Amygdala (tissue), 56 donors: ENCODE results near the gene PIP5KL1.

ENCODE experiments used
- DNase-seq, 56 donors: peaks; one replicate each; lab custom pipeline; 2025; lab: John Stamatoyannopoulos, UW

PIP5KL1 gene, protein sequence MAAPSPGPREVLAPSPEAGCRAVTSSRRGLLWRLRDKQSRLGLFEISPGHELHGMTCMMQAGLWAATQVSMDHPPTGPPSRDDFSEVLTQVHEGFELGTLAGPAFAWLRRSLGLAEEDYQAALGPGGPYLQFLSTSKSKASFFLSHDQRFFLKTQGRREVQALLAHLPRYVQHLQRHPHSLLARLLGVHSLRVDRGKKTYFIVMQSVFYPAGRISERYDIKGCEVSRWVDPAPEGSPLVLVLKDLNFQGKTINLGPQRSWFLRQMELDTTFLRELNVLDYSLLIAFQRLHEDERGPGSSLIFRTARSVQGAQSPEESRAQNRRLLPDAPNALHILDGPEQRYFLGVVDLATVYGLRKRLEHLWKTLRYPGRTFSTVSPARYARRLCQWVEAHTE

DNA sequence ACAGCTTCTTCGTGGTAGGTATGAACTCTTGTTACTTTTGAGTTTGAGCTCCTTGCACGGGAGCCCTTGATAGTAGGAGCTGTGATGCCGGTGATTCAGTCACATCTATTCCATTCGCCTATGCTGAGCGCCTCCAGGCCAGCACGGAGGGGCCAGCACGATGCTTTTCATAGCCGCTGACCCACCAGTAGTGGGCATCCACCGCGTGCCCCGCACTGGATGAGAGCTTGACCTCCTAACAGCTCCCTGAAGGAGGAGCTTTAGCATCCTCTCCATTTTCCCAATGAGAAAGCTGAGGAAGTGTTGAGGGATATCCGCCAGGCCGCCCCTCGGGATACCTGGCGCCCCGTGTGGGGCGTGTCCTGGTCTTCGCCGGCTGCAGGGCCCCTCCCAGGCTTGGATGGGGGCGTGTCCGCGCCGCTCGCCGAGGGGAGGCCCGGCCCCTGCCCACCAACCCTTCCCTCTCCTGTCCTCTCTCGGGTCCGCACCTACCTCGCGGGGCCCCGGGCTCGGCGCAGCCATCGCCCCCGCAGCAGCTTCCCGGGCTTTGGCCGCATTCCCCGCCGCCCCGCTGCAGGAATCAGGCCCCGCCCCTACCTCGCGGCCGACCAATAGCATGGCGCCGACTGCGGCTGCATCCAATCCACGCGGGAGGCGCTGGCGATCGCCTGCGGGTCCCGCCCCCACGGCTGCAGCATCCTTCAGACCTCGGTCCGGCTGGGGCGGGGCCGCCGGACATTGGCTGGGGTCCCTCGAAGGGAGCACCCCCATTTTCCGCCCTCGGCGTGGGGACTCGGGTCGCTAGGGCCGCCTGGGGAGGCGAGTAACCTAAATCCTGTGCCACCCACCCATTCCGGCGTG lies at the start of gene PIP5KL1:
Gene PIP5KL1 (minus strand): TSS at position 547 of the 861 bp plus-strand sequence. CDS start 25 bp downstream, at position 522.
- peak in 55 of 56 donors; percentile 28 to 90 (median 73) for DNase-seq

DNA sequence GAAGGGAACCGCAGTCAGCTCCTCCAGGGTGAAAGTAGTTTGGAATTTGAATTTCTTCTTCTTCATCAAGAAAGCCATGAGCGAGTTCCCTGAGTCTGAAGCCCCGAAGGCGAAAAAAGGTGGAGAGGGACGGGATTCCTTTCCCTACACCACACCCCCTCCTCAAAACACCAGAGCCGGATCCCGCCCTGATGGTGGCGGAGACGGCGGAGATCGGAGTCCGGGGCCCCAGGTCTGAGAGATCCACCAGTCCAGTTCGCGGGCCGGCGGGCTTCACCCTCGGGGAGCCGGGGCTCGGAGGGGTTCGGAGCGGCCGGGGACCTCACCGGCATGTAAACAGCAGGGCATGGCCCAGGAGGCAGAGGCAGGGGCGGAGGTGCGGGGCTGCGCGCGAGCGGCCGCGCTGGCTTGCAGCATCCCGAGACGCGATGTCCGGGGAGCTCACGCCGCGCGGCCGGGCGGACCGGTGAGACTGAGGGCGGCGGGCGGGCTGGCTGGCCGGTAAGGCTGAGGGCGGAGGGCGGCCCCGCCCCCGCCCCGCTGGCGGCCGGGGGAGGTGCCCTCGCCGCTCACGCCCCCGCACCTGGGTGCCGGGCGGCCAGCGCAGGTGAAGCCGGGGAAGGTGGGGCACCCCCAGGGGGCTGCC lies 49.6 kb upstream of the PIP5KL1 start:
- DNase-seq = peak in 5 of 56 donors; percentile 45 to 64 (median 60)

DNA sequence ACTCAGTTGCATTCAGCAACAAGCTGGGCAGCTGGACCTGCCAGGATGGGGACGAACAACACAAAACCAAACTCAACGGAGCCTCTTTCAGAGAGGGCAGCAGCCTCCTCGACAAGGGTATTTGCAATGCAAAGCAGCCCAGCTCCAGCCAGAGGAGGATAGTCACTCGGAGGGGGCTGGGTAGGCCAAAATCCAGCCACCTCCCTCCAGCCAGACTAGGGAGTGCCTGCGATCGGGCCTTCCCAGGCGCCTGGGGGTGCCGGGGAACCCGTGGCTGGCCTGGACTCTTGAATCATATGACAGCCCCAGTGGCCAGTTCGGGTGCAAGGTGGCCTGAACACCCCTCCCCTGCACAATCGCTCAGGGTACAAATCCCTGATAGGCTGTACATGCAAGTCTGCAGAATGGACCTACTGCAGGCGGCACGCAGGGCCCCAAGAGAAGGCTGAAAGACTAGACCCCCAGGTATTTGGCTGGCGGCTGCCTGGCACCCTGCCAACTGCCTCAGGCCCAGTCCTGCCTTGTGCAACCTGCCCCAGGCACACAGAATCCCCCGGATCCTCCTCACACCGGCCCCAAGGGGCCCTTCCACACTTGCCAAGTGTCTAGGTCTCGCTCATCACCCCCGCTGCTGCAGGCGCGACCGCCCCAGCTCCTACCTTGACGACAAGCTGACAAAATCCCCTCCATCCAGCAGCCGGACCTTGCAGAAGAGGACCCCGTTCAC lies 48.9 kb upstream of the PIP5KL1 start:
- DNase-seq = peak in 52 of 56 donors; percentile 60 to 96 (median 82)

DNA sequence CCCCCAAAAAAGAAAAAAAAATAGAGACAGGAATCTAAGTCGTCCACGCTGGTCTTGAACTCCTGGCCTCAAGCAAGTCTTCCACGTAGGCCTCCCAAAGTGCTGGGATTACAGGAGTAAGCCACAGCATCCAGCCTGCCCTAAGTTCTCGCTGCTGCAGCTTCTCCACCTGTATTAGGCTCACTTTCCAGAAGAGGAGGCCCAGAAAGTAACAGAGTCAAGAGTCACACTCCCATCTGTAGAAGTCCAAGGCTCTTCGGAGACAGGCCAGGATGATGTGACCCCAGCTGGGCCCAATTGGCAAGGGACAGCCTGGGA lies 48.4 kb upstream of the PIP5KL1 start:
- no peak for DNase-seq

DNA sequence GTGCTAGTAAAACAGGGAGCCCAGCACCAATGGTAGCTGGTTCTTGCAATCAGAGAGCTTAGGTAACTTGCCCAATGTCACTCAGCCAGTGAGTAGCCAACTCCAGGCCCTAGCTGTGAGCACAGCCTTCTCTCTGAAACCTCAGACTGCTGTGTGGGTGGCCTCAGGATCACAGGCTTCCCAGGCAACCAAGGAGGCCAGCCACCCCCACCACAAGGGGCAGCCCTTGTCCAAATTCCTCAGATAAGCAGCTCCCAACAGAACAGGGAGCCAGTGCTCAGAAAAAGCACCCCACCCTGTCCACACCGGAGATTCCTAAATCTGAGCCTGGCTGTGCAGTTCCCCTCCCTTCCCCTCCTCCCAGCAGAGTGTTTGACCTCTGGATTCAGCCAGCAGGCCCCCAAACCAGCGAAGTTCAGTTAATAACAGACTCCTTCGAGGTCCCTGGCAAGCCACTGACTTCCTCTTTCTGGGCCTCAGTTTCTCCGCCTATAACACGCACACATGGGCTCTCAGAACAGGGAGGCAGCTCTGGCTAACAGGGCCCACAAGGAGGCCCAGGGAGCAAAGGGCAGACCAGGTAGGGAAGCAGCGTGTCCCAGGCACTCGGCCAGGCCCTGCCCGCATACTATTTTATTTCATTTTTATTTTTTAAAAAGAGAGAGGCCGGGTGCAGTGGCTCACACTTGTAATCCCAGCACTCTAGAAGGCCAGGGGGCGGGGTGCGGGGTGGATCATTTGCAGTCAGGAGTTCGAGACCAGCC lies 47.5 kb upstream of the PIP5KL1 start:
- DNase-seq = no peak

DNA sequence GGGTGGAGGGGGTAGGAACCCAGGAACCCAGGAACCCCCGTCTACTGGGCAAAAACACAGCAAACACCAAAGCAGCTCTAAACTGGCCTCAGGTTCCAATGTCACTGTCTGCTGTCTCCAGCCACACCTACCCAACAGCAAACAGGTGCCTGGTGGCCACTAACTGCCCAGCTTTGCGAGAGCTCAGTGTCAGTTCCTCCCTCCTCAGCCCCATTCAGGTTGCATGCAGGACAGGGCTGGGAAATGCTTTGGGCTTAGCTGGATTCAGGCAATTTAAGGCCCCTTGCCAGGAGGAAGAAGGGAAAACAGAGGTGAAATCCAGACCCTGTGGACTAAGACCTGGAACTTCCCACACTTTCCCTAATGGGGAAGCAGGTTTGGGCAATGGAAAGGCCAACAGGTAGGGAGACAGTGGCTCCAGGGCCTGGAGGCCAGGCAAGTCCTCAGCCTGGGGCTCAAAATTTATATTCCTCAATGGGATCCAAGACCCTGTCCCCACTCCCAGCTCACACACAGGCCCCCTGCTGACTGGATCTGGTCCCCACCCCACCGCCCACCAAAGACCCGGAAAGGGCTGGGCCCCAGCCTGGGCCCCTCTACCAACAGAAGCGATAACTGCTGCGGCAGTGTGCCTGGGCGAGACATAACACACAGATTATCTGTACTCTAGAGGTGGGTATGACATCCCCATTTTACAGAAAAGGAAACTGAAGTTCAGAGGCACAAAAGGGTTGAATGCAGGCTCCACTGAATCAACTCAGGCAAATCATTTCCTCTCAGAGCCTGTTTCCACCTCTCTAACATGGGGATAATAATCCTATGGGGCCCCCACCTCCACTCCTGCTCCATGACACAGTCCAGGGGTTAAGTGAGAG lies 46.7 kb upstream of the PIP5KL1 start:
- DNase-seq = no peak

DNA sequence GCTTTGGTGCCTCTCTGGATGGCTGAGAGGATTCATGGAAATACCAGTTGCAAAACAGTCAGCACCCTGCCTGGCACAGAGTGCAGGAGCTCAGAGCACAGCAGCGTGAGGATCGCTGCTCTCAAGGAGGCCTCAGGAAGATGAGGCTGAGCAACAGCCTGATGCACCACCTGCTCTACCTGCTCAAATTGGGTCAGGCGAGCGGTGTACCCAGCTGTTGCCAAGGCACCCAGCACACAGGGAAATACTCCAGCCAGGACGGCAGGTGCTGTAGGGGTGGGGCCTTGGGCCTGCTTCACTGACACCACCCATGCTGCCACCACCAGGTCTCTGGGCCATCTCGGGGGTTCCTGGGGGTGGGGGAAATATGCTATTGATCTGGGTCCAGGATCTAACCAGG lies 45.9 kb upstream of the PIP5KL1 start:
- no peak for DNase-seq

DNA sequence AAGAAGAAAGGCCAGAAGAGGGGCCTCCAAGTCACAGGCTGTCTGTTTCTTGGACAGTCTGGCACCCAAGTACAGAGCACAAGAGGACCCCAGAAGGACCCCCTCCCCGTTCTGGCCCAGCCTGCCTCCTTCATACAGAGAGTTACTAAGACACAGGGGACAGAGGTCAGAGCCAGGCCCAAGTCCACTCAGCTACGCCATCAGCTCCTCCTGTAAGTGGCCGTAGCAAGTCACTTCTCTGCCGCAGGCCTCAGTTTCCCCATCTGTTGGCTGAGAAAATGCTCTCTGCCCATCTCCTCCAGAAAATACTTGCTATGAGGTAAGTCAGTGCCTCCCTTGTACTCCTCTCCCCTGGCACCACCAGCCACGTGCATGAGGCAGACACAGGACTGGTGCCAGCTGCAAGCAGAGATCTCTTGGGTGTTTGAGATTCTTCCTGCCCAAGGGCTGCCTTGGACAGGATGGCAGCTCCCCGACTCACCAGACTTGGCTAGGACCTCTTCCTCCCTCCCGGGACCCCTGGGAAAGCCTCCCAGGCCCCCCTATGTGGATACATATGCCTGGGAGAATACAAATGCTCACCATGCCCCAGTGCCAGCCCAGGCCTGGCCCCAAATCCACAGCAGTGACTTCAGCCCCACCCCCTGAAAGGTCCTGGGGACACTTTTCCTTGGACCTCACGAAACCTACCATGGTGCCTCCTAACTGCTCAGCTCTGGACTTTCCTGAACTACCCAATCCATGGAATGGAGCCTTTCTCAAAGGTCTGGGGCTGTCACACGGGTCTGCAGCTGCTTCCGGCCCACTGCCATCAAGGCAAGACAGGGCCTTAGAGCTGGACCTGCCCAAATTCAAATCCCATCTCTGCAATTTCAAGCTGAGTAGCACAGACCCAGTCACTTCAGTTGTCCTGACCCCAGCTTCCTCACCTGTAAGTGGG lies 45.1 kb upstream of the PIP5KL1 start:
- DNase-seq = peak in 24 of 56 donors; percentile 30 to 75 (median 50)

DNA sequence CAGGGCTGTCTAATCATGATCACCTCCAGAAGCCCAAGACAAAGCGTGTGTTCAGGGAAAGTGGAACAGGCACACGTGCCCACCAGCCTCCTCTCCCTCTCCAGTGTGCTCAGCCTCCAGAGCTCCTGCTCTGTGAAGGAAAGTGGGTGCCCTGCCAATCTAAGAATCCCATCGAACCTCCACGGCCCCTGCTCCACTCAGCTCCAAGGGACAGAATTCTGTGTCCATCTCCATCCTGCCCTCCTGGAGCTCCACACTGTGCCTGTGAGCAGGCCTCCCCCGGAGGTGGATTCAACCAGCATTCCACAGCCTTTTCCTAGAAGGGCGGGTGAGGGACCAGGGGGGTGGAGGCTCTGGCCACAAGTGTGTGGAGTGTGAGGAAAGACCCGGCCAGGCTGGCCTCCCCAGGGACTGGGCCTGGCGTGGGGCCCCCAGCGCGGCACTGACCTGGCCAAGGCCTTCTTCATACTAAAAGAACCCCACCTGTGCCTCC lies 44.2 kb upstream of the PIP5KL1 start:
- DNase-seq = peak in 5 of 56 donors; percentile 46 to 62 (median 49)

DNA sequence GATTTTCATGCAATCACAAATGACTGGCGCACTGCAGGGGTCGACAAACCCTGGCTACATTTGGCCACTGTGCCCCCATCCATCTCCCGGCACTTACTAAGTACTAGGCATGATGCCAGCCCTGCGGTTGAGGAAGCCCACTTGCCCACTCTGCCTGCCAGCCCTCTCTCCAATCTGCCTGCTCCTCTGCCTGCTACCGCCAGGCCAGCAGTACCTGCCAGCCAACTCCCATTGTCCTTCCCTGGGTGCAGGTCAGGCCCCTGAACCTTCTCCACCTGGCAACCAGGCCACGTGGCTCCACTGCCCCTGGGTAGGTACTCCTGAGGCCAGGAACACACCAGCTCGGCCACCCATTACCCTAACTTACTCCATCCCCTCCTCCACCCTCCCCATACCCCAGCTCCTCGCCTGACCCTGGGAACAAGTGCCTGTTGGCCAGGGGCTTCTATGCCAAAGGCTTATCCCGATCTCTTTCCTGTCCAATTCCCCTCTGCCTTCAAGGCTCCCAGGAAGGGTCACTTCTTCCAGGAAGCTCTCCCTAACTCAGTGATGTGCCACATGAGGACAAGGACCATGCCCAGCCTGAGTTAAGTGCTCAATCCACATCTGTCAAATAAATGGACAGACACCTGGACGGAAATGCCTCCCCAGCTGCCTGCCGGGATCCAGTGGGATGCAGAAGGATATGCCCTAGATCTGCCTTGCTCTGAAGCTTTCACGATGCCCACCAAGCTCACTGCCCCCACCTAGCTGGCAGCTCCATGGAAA lies 43.6 kb upstream of the PIP5KL1 start:
- no peak for DNase-seq

DNA sequence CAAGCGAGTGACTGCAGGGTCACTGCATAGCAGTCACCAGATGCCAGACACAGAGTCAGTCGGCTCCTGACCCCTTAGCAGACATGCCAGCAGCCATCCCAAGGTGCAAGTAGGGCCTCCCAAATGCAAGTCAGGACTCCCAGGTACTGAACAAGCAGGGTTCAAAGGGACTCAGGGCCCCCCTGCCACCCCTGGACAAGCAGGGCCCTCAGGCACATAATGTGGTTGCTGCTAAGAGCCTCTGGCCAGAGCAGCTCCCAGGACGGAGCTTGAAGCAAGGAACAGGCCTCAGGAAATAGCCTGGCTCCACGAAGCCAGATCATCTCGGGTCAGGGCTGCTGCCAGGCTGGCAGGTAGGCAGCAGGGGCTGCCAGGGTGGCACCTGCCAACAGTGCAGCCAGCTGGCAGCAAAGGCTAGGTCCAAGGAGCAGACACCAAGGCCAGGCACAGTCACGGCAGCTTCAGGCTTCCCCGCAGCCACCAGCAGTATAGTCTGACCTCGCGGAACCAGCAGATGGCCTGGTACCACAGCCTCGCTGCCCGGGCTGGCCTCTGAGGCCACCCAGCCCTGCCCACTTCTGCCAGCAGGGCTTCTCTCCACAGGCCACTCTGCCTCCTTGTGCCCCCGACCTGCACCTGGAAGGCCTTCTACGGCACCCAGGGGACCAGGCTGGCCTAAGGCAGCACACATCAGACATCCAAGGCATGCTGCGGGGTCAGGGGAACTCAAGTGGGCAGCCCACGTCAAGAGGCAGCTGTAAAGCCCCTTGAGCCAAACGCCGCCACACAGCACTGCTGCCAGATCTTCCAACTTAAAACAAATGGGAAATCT lies 42.8 kb upstream of the PIP5KL1 start:
- DNase-seq = peak in 13 of 56 donors; percentile 38 to 63 (median 49)

DNA sequence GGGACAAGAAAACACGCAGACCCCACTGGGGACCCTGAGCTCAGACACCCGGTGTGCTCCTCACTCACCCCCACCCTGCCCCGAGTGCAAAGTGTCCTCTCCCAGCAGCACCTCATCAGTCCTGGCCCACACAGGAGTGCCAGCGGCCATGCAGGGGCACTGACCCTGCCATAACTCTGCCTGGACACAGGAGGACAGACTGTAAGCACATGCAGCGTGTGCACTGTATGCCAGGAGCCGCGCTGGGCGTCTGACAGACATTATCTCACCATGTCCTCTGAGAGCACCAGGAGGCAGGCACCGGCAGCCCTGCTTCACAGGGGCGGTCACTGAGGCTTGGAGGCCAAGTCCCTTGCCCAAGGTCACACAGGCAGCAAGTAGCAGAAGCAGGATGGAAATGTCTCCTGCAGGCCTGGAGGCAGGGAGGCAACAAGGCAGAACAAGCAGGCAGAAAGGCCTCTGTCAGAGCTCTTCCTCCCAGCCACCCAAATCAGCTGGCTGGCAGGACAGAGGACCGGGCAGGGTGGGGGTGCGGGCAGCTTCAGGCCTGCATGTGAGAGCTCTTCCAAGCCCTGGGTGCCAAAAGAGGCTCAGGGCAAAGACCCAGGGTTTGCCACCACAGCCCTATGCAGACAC lies 41.8 kb upstream of the PIP5KL1 start:
- DNase-seq = peak in 37 of 56 donors; percentile 49 to 87 (median 75)

DNA sequence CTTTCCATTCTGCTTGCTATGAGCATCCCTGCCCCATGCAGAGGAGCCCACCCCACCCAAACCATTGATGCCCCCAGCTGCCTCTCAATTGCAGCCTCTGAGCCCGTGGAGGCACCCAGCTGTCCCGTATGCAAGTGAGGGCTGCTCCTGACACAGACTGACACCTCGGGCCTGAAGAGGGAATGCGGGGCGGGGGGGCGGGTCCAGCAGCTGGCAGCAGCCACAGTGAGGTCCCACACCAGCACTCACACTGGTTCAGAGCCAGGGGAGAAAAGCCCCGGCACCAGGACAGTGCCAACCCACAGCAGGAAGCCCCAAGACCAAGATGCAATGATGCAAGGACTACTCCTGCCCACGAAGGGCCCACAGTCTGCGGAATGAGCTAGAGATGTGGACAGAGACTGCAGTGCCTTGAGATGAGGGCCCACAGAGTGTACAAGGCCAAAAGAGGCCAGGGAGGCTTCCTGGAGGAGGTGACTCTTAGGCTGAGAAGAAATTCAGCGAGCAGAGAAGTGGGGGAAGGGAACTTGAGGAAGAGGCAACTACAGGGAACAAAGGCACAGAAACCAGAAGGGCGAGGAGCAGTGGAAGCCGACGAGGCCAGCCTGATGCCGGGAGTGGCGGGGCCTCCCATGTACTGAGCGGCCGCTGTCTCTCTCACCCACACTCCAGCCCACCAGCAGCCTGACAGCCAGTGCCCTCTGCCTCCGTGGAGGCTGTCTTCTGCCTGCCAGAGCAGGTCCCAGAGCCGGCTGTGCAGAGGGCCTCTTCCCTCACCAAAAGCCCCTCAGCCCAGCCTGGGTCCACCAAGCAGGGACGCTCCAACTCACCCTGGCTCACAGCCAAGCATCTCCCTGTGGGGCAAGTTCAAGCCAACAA lies 41.0 kb upstream of the PIP5KL1 start:
- peak in 53 of 56 donors; percentile 36 to 96 (median 82) for DNase-seq
